Glutamatergic neuron (in vitro differentiated cells): ENCODE data around the gene TMC5. TPM values are rescaled to one million over a fixed set of nuclear protein-coding genes. Genes with fewer than 3 reads are reported as not detected.

Source experiments
- DNase-seq: peaks from one replicate; pipeline ENCODE4 v3.0.0; 2022
- H3K27ac Mint-ChIP-seq: one replicate; pipeline ENCODE4 v1.8.0; 2020; ENCODE audit warnings: mild to moderate bottlenecking, mixed read lengths, inconsistent platforms; ENCODE audit not compliant: unreplicated experiment
- H3K27me3 Mint-ChIP-seq: one replicate; pipeline ENCODE4 v1.8.0; 2020; ENCODE audit warnings: mild to moderate bottlenecking, moderate library complexity, mixed read lengths, inconsistent platforms; ENCODE audit not compliant: unreplicated experiment
- H3K36me3 Mint-ChIP-seq: one replicate; pipeline ENCODE4 v1.8.0; 2020; ENCODE audit warnings: mild to moderate bottlenecking, mixed read lengths, inconsistent platforms; ENCODE audit not compliant: unreplicated experiment
- H3K4me1 Mint-ChIP-seq: one replicate; pipeline ENCODE4 v1.8.0; 2020; ENCODE audit warnings: mild to moderate bottlenecking, low read depth, mixed read lengths, inconsistent platforms; ENCODE audit not compliant: unreplicated experiment
- H3K4me3 Mint-ChIP-seq: one replicate; pipeline ENCODE4 v1.8.0; 2020; ENCODE audit warnings: mild to moderate bottlenecking, mixed read lengths, inconsistent platforms; ENCODE audit not compliant: unreplicated experiment
- H3K9me3 Mint-ChIP-seq: one replicate; pipeline ENCODE4 v1.8.0; 2020; ENCODE audit warnings: mild to moderate bottlenecking, moderate library complexity, mixed read lengths, inconsistent platforms; ENCODE audit not compliant: unreplicated experiment
- total RNA-seq: library from RNA; stranded (reverse); fragmentation: NEBNext Ultra II Directional; extraction: Animal tissue kit (Norgen Biotek cat#: 25700); gene quantifications from one replicate; pipeline ENCODE4 v1.2.1, GENCODE V29; 2021; ENCODE audit not compliant: unreplicated experiment
- TF ChIP-seq, protein P1 (sequence below): fragments of 200-600 bp; sonication (generic); IDR thresholded peaks from one replicate; pipeline ENCODE4 v1.5.0; 2021; ENCODE audit not compliant: partially characterized antibody, unreplicated experiment

The TMC5 gene
- total RNA-seq, 1 donor from 2014 or later, result not detected

DNA sequence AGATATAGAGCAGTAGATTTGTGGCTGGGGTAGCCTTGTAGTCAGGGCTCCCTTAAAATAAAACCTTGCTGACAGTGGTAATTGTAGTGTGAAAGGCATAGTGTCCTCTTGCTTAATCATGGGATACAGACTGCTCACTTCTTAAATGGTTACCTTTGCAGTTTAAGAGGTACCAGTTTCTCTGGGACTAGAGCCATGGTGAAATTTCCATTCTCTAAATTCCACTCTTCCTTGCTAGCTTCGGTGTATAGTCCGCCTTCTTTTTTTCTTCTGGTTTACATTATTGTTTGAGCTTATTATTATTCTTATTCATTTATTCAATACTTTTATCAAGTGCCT is 107.7 kb downstream of the TMC5 start:
- Mint-ChIP-seq H3K36me3 (no peaks in the 10 kb centered on the region), H3K4me3 (peak overlapping the region; percentile 99), H3K27ac (no peak overlapping the region), H3K27me3 (peaks cover 3% of the 10 kb centered on the region), H3K9me3 (peaks cover 4% of the 10 kb centered on the region), H3K4me1 (peaks cover 18% of the 10 kb centered on the region)
- TF ChIP-seq, protein P1, sequence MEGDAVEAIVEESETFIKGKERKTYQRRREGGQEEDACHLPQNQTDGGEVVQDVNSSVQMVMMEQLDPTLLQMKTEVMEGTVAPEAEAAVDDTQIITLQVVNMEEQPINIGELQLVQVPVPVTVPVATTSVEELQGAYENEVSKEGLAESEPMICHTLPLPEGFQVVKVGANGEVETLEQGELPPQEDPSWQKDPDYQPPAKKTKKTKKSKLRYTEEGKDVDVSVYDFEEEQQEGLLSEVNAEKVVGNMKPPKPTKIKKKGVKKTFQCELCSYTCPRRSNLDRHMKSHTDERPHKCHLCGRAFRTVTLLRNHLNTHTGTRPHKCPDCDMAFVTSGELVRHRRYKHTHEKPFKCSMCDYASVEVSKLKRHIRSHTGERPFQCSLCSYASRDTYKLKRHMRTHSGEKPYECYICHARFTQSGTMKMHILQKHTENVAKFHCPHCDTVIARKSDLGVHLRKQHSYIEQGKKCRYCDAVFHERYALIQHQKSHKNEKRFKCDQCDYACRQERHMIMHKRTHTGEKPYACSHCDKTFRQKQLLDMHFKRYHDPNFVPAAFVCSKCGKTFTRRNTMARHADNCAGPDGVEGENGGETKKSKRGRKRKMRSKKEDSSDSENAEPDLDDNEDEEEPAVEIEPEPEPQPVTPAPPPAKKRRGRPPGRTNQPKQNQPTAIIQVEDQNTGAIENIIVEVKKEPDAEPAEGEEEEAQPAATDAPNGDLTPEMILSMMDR, result no peak
- DNase-seq, result no peak

DNA sequence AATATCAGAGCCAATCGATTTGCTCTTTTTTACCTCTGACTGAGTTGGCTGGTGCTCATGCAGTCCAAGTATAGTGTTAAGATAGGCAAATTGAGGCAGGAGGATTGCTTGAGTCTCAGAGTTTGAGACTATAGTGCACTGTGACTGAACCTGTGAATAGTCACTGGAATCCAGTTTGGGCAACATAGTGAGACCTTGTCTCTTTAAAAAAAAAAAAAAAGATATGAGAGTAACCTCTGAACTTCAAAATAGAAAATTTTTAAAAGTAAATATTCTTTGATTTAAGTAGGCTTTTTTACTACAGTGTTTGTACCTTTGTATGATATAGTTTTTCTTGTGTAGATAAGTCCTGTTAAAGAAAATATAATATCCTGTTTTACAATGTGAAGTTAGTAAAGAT is 109.5 kb downstream of the TMC5 start:
- DNase-seq, result no peak
- Mint-ChIP-seq H3K4me1 (peaks cover 10% of the 10 kb centered on the region), H3K36me3 (no peaks in the 10 kb centered on the region), H3K4me3 (no peak overlapping the region), H3K27ac (no peak overlapping the region), H3K27me3 (peaks cover 3% of the 10 kb centered on the region), H3K9me3 (peaks cover 2% of the 10 kb centered on the region)
- TF ChIP-seq, protein P1, result no peak

DNA sequence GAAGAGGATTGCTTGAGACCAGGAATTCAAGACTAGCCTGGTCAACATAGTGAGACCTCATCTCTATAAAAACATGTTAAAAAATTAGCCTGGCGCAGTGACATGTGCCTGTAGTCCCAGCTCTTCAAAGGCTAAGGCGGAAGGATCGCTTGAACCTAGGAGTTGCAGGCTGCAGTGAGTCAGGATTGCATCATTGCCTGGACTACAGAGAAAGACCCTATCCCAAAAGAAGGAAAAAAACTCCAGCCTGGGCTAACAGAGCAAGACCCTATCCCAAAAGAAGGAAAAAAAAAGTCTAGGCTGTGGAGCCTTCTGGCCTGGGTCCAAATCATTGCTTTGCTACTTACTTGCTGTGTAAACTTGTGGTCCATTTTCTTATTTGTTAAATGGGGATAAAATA is 111.0 kb downstream of the TMC5 start:
- Mint-ChIP-seq H3K27ac (no peak overlapping the region), H3K27me3 (peaks cover 2% of the 10 kb centered on the region)

DNA sequence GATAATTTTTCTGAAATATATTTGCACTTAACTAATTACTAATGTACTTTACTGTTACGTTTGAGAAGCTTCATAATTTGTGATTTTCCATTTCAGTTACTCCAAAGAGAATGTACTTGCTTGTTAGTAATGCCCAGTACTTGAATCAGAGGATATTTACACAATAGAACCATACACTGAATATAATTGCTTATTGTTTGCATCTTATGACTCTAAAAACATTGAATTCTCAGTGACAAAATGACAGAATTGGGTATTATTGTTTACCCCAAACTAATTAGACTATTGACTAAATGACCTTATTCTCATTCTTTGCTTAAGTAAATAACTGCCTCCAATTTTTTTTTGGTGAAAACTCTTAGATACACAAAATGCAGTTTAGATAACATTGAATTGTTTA is 114.9 kb downstream of the TMC5 start:
- Mint-ChIP-seq H3K4me3 (no peak overlapping the region), H3K9me3 (no peaks in the 10 kb centered on the region), H3K27me3 (no peaks in the 10 kb centered on the region), H3K36me3 (no peaks in the 10 kb centered on the region), H3K27ac (no peak overlapping the region), H3K4me1 (no peaks in the 10 kb centered on the region)
- DNase-seq, result no peak
- TF ChIP-seq, protein P1, result no peak

More for the DNA sequence above, 111.0 kb downstream of the TMC5 start:
- DNase-seq, result no peak
- TF ChIP-seq, protein P1, result no peak
- H3K4me1 Mint-ChIP-seq, result peaks cover 7% of the 10 kb centered on the region
- H3K36me3 Mint-ChIP-seq, result no peaks in the 10 kb centered on the region
- H3K9me3 Mint-ChIP-seq, result no peaks in the 10 kb centered on the region
- no peak overlapping the region for H3K4me3 Mint-ChIP-seq

DNA sequence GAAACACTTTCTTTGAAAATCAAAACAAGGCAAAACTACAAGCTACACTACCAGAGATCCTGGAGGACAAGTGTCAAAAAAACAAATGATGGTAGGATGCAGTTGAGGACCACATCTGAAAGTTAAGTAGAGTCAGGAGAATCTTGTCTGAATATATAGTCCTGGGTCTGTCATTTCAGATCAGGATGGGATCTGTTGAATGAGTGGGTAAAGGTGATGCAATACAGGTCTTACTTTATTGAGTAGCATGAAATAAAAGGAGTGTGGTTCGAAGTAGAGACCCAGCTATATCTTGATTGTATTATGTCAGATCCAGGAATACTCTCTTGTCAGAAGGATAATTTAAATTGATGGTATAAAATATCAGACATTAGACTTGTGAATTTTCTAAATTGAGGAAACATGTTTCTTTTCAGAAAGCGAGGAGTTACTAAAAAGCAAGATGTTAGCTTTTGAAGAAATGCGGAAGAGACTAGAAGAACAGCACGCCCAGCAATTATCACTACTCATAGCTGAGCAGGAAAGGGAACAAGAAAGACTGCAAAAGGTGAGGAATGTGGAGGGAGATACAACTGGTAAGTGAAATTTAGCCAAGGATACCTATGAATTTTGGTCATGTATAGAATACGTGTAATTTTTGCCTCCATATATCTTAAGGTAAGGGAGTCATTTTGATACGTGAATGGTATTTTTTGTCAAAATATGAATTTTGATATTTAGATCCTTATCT is 122.7 kb downstream of the TMC5 start:
- peaks cover 13% of the 10 kb centered on the region for H3K36me3 Mint-ChIP-seq
- no peak overlapping the region for H3K27ac Mint-ChIP-seq
- H3K4me3 Mint-ChIP-seq, result no peak overlapping the region
- TF ChIP-seq, protein P1, result no peak
- no peak for DNase-seq
- no peaks in the 10 kb centered on the region for H3K27me3 Mint-ChIP-seq
- H3K9me3 Mint-ChIP-seq, result no peaks in the 10 kb centered on the region
- H3K4me1 Mint-ChIP-seq, result no peaks in the 10 kb centered on the region
